ENCODE data around the gene FBN1.

The FBN1 gene

DNA sequence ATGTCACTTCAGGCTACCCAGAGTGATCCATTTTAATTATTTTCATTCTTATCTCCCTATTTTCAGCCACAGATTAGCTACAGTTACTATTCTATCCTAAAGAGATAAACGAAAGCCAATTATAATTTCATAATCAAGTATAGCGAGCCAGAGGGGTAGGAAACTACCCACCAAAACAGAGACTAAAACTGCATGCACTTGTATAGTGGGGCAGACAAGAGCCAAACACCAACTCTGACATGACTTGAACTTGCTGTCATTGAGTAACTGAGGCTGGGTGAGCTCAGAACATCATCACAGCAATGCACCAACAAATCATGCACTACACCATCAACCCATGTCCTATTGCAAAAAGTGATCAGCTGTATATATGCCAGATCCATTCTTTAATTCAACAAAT lies 64.8 kb downstream of the FBN1 start:
- DNase-seq (ENCODE audit: low spot score) = no peak

DNA sequence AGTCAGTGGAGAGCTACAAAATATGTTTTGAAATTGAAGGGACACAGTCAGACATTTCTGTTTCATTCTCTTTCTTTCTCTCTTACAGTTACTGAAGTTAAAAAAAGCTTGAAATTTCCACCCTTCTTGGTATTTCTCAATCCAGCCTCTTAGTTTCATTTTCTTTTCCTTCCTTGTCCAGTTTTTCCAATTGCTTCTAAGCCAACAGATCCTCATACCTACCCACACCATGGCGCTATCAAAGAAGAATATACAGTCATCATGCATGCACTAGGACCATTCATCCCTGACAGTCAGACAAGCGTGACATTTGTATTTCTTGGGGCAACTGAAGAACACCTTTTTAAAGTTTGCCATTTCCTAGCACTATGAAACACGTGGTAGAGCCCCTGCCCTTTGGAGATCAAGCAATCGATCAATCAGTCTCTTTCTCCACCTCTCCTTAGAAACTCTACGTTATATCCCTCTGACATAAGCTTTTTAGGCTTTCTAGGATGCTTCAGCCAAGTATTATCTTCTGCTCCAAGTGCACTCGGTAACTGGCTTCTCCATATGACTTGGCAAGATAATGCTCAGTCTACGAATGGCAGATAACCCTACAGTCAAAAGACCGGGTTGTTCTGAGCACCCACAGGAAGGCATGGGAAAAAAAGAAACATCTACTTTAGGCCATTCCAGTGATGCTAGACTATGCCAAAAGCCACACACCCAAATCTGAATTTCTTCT lies 65.4 kb downstream of the FBN1 start:
- DNase-seq (ENCODE audit: low spot score) = no peak

DNA sequence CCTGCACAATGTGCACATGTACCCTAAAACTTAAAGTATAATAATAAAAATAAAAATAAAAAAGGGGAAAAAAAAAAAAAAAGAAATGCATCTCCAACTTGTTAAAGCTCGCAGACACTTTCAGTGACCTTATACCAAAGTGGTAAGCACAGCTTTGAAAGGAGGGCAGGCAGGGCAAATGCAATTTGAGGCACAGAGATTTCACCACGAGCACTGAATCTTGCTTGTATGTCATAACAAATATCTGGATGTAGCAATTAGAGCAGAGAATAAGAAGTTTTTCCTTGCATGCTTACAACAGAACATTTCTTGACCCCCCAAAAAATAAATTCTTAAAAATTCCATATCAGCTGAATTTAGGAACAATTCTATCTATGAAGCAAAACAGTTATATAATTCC lies 66.5 kb downstream of the FBN1 start:
- DNase-seq (ENCODE audit: low spot score) = no peak

DNA sequence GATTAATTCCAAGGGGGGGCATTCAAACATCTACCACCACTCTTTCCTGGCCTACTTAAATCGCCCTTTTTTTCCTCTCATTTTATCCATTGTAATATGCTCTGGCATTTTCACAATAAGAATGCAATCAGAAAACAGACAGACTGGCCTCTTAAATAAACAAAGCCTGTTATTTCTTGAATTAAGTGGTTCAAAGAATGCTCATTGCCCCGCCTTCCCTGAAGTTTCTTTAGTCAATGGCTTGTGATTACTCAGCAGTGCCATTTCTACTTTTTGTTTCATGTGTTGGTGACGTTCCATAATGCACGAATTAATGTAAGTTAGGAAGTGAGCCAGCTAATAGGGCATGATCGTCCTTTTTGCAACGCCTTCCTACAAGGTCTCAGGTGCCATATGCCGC lies 68.0 kb downstream of the FBN1 start:
- DNase-seq (ENCODE audit: low spot score) = no peak

DNA sequence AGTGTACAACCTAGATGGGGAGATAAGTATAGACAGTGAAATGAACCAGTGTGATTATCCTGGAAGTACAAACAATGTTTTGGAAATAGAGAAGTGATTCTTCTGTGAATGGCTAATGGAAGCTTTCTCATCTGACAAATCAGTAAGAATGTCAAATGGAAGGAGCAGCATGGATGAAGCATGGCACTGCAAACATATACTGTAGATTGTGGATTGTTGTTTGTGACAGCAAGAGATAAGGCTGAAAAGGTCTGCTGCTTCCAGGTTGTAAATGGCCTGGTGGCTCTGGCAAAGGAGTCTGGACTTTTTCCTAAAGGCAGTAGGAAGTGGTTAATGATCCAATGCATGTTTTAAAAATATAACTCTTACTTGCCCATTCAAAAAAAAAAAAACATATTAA lies 71.3 kb downstream of the FBN1 start:
- DNase-seq (ENCODE audit: low spot score) = no peak

DNA sequence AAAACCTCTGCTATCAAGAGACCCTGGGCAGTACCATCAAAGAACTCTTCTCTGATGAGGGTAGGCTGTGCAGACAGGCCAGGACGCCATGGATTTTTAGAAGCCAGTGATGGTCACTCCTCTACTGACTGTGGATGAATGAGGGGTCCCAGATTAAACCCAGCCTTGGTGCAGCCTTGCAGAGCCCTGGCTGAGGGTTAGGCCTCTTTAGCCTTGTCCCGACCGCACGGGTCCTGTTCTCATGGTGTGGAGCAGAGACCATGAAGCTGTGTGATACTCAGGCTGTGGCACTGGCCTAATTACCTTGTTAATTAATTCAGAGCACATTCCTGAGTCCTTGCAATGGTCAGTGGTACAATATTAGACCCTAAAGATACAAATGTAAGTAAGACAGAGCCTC lies 71.7 kb downstream of the FBN1 start:
- DNase-seq (ENCODE audit: low spot score) = no peak

DNA sequence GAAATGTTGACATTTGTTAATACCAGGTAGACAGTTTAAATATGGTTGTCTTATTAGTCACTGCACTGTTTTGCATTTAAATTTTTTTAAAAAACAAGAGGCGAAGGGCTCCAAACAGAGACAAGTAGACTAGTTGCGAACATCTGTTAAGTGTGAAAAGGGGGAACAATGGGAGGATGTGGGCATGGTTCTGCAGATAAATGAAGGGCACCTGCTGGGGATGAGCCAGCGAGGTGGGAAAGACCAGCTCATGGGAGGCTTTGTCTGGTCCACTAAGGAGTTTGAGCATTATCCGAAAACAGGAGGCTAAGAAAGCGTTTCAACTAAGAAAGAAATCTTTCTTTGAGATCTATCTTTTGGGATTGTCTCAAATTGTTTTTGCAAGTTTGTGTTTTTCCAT lies 72.7 kb downstream of the FBN1 start:
- DNase-seq (ENCODE audit: low spot score) = no peak

DNA sequence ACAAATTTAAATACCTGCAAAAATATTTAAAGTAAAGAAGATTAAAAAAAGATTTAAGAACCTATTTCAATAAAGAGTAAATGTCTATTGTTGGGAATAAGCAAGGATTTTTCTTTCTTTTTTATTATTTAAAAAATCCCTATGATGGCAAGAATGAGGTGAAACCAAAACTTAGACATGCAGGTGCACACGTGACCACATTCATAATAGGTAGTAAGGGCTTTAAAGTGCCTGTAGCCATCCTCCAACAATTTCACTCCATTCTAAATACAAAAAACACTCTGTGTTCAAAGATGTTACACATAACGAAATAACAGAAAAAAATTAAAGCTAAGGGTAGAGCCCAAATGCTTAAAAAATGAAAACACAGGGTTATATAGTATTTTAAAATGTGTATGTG lies 74.0 kb downstream of the FBN1 start:
- DNase-seq (ENCODE audit: low spot score) = no peak

DNA sequence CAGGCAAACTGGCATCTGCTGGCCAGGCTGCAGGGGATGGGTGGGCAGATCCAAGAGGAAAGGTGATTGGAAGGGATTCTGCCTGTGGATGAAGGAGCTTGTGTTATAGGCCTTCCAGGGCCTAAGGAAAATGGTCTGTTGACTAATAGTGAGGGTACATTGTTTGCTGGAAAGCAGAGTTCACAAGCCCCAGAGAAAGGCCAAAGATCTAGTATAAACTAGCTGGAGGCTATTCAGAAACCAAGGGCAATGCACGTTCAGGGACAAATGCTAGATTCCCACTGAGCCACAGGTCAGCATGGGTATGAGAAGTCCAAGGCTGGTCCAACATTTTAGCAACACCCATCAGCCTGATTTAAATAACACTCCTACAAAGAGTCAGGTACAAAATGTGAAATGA lies 74.7 kb downstream of the FBN1 start:
- DNase-seq (ENCODE audit: low spot score) = no peak

DNA sequence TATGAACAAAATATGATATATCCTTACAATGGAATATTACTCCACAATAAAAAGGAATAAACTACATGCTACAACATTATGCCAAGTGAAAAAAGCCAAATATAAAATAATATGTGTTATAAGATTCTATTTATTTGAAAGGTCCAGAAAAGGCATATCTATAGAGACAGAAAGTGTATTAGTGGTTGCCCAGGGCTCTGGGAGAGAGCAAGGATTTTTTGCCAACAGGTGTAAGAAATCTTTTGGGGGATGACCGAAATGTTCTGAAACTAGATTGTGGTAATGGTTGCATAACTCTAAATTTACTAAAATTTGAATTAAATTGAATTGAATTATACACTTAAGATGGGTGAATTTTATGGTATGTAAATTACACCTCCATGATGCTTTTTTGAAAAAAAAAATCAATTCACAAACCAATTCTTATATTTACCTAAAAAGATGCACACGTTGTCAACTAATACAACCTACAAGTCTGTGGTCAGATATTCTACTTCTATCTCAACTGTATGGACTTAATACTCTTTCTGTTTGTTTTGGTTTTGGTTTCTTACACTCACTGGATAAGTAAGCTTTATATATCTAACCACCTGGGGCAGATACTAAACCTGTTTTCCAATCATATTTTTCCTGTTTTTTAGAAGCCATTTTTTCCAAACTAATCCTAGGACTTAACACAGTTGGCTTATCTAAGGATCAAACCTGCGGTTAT lies 75.8 kb downstream of the FBN1 start:
- no peak for DNase-seq (ENCODE audit: low spot score)

DNA sequence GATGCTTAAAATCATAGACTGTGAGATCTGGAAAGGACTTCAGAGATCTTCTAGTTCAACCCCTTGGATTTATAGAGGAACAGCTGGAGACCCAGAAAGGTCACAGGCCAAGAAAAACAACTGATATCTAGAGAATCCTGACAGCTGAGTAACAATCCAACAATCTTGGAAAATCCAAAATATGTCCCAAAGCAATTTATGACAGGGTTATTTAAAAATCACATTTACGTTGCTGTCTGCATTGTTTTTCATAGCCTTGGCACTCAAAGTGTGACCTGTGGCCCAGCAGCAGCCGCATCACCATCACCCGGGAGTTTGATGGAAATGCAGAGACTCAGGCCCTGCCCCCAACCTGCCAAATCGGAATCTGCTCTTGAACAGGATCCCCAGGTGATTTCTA lies 78.8 kb downstream of the FBN1 start:
- no peak for DNase-seq (ENCODE audit: low spot score)

DNA sequence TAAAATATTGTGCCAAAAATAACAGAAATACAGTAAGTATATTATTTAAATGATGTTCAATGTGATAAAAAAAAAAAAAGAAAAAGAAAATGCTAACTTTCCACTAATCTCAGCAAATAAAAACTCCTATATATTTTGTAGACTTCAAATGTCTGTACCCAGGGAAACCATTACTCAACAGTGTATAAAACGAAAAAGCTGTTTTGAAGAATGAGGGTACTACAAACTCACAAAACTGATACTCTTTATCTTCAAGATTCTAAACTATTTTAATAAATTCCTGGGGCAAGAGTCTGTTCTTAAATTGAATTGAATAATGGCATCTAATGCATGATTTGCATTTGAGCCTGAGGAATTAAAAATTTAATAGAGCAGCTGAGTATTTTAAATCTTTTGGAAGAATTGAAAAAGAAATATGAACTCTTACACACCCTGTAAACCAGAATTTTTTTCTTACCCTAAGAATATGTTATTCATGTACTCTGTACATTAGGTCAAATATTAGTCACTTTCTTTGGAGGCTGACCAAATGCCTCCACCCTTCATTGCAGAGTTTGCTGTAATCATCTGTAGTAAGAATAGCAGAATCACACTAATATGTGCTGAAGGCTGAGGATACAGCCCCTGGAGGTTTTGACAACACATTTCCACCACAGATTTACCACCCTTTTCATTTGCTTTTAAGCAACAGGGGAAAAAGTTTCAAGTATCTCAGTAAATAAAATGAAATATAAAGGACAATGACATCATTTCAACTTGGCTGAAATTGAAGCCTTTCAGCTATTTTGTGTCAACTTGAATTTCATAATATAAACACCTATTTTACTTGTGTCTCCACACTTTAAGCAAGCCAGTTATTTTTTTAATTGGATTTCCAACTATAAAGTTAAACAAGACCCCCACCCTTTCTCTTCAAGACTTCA lies 79.7 kb downstream of the FBN1 start:
- DNase-seq (ENCODE audit: low spot score) = no peak

DNA sequence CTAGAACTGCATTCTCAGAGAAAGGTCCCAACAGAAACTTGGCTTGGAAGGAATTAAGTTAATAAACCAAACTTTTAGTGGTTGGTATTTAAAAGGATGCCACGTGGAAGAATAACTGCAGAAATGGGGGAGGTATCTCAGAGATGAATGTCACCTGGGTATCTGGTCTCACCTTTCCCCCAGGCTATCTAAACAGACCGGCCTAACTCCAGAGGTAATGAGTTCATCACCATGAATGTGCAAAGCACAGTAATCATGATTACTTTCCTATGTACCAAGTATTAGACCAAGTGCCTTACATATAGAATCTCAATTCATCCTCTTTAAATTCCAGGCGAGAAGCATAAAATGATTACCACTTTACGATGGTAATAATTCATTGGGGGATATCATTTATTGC lies 80.8 kb downstream of the FBN1 start:
- DNase-seq (ENCODE audit: low spot score) = no peak

DNA sequence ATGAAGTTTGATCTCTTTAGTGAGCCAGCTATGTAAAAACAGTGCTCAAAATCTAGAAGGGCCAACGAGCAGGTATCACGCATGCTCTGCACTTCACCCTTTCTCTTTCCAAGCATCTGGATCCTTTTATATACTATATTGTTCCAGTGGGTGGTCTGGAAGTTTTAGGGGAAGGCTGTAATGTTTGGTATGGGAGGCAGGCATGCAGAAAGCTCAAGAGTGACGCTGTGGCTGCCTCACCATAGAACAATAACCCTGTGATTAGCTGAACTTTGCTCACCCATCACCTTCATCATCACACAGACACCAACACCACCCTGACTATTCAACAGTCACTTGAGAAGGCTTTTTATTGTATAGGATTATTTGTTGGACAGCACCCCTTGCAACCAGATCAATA lies 81.6 kb downstream of the FBN1 start:
- no peak for DNase-seq (ENCODE audit: low spot score)

DNA sequence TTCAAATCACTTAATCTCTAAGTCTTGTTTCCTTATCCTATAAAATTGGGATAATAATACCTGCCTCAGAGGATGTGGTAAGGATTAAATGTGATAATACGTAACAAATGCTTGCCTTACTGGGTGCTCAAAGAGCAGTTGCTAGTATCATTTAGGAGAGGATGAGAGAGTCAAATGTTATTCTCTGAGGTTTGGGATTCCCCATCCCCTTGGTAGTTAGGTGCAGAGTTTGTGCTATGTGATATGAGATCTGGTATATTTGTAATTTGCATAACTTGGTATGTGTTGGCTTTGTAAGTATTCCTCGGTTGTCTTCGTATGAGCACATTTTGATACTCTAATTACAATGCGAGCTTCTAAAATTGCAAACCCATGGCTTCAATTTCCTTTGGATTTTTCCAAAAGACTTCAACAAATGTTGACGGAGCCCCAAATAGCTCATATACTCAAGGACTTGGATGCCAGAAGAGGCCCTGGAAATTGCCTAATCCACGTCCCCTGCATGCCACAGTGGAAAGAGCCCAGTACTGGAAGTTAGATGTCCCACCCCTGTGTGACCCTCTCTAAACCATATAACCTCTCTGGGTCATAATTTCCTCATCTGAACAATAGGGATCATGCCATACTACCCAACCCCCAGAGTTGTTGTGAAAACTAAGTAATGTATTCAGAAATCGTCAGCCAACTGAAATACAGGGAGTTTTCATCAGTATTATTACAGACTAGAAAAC lies 85.0 kb downstream of the FBN1 start:
- DNase-seq (ENCODE audit: low spot score) = no peak

DNA sequence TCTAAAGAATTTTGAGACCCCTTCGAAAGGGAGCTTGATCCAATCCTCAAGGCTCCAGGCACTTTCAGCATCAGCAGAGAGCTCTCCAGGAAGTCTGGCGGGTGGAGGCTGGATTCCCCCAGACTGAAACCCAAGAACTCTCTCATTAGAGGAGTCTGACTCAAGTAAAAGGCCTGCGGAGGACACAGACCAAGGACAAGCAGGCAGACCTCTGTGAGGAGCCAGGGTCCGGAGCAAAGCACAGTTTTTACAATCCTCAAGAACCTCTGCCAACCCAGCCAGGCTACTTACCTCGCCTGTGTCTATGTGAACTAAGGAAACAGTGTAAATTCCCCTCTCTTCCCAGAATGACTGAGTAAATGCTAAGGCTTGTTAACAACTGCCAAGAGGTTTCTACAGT lies 86.2 kb downstream of the FBN1 start:
- no peak for DNase-seq (ENCODE audit: low spot score)

DNA sequence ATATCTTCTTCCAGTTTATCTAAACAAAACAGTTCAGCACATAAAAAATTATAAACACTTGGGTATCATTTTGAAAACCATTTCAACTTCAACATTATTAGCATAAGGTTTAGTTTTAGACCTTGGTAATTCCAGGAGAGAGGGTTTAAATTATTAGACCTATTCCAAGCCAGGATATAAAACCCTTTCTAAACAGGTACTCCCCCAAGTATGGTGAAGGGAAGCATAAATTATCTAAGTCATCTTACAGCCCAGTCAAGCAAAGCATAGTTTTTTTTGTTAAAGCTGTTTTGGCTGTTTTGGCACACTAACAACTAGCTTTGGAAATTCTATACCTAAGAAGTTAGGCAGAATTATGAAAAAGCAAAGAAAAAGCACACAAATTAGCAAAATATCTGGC lies 87.3 kb downstream of the FBN1 start:
- DNase-seq (ENCODE audit: low spot score) = no peak

DNA sequence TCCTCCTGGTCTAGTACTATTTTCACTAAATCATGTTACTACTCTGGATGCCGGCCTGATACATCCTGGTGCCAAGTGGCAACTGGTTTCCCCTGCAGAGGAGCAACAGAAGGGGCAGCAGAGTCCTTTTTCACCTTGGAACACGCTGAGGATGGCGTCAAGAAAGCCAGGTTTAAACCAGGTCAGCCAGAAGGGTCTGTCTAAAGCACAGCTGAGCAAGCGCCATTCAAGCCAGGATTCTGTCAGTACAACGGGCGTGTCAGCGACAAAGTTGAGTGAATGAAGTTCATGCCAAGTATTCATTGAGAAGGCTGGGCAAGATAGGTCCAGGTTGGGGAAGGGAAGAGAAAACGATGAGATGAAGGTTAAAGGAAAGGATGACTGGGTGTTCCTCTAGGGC lies 88.2 kb downstream of the FBN1 start:
- no peak for DNase-seq (ENCODE audit: low spot score)

DNA sequence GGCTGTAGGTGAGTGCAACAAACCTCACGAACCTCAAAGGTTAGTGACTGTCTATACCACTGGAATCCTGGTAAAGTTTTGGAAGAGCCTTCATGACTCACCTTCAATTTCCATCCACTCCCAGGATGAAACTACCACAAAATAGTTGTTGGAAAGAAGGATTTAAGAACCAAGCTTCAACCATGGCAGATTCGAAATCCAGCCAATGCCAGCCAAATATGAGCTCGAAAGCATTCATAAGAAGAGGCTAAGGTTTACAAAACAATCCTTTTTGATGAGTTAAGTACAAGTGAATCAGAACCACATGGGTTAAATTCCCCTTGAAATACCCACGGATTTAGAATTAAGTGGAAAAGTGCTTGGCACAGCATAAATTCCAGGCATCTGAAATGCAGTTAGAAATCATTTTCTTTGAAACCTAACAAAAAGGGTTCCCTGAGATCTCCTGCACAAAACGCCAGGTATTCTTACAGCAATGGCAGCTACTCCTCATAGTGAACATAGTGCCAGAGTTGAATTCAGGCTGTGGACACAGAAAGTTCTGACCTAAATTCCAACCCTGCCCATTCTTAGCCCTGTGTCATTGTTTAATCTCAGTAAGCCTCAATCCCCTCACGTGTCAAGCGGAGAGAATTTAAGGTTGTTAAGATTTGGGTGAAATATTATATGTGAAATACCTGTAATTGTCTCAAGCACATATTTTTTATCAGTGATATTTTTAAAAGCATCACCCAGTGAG lies 89.2 kb downstream of the FBN1 start:
- DNase-seq (ENCODE audit: low spot score) = no peak

DNA sequence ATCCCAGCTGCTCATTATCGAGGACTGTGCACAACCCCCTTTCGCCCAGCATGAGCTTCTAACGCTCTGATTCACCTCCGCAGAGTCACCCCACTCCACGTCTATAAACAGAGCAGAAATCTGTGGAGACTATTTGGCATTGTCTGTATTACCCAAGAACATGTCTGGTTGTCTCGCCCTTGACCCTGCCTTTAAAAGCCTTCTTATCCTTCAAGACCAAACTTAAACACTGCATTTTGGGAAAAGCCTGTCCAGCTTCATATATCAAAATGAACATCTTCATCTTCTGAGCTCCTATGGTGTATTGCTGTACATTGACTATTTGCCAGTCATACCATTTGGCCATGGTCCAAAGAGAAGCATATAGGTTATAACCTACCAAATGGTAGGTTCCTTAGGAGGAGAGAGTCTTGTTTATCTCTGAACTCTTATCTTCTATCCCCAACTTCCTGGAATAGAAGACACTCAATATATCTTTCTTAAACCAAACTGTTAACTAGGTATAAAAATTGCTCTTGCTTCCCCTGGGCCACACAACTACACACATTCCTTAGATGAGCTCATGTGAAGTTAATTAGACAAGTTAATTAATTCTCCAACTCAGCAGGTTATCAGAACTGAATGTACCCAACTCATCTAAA lies 90.1 kb downstream of the FBN1 start:
- DNase-seq (ENCODE audit: low spot score) = no peak

DNA sequence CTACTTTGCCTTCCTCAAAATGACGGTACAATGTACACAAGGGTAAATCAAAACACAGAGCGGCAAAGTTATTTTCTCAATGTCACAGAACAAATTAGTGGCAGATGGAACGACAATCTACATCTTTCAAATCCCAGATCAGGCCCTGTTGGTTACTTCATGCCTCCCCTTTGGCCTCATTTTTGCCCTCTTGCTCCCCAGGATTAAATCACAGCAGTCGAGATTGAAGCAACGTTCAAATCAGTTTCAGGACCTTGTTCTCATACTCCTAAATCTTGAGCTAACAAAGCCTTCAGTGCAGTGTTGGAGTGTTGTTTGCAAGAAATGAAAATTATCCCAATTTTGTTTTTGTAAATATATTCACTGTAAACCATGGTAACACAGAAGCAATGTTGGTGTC lies 91.4 kb downstream of the FBN1 start:
- DNase-seq (ENCODE audit: low spot score) = no peak
